ENCODE data around the gene OTUB2.

Gene OTUB2

DNA sequence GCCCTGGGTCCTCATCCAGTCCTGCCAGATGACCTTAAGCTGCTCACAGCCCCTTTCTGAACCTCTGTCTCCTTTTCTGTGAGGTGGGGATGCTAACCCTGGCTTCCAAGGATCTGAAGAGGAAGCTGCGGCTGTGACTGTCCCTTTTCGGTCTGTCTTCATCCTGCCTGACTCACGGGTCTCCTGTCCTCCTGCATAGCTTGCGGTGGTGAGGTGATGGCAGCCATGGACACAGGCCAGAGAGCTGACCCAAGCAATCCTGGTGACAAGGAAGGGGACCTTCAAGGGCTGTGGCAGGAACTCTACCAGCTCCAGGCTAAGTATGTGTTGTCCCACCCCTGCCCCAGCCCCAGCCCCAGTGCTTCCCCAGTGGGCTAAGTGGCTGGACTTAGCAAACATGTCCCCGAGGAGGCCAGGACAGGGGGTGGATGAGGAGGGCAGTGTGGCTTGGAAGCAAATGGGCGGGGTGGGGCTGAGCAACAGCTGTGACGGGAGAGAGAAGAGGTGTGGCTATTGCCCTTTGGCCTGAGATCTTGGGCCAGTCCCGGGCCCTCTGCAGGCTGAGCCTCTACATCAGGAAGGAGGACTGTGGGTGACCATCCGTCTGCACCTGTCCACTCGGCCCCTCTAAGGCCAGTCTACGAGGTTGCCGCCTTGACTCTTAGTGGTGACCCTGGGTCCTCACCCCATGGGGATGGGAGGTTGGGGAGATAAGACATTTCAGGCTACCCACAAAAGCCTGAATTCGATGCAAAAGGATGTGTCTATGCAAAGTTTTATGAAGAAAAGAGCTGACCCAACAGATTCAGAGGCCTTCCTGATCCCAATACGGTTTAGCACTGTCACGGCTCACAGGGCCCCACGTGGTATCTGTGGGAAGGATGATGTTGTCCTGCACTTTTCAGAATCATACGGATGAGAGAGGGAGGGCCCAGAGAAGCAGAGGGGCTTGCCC lies 27.9 kb upstream of the OTUB2 start:
- no peaks in the 10 kb centered on the region for H3K4me1 ChIP-seq (ENCODE audit: control insufficient read depth, insufficient read depth, low read length, poor library complexity, severe bottlenecking)
- no peak overlapping the region for H3K4me3 ChIP-seq (ENCODE audit: extremely low read depth, insufficient read depth, low read length, poor library complexity, severe bottlenecking)
- H3K9me3 ChIP-seq (ENCODE audit: control insufficient read depth, low read length), result no peaks in the 10 kb centered on the region
- H3K36me3 ChIP-seq (ENCODE audit: control insufficient read depth, insufficient read depth, low read length), result no peaks in the 10 kb centered on the region
- H3K27ac ChIP-seq (ENCODE audit: low read depth, low read length, severe bottlenecking), result no peak overlapping the region
- WGBS, 2 experiments (ENCODE audit: insufficient coverage in 2 of 2), result 87 to 90% methylated on average over 14 of the region's 17 CpGs

DNA sequence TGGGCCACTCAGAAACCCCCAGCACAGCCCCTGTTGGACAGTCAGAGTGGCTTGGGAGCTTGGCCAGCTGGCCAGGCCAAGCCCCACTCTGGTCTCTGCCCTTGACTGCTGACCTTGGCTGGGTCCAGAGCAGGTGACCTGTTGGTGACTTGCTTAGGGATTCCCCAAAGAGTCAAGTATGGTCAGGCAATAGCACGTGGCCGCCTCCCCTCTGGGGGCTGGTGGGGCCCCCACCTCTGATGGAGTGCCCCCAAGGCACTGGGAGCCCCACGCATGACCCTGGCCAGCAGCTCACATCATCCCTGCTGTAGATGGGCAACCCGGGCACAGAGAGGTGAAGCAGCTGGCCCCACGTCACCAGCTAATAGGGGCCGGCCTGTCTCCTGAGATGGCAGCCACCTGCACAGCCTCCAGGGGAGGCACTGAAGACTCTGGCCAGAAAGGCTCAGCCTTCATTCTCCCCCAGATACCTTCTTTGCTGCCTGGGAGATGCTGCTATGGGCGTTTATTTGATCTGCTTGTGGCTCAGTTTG lies 27.2 kb upstream of the OTUB2 start:
- Histone ChIP-seq H3K9me3 (ENCODE audit: control insufficient read depth, low read length) (no peaks in the 10 kb centered on the region), H3K27ac (ENCODE audit: low read depth, low read length, severe bottlenecking) (no peak overlapping the region), H3K4me1 (ENCODE audit: control insufficient read depth, insufficient read depth, low read length, poor library complexity, severe bottlenecking) (no peaks in the 10 kb centered on the region), H3K36me3 (ENCODE audit: control insufficient read depth, insufficient read depth, low read length) (no peaks in the 10 kb centered on the region), H3K4me3 (ENCODE audit: extremely low read depth, insufficient read depth, low read length, poor library complexity, severe bottlenecking) (no peak overlapping the region)
- 91 to 96% methylated on average over 6 to 7 of the region's 7 CpGs for WGBS, 2 experiments (ENCODE audit: insufficient coverage in 2 of 2)

DNA sequence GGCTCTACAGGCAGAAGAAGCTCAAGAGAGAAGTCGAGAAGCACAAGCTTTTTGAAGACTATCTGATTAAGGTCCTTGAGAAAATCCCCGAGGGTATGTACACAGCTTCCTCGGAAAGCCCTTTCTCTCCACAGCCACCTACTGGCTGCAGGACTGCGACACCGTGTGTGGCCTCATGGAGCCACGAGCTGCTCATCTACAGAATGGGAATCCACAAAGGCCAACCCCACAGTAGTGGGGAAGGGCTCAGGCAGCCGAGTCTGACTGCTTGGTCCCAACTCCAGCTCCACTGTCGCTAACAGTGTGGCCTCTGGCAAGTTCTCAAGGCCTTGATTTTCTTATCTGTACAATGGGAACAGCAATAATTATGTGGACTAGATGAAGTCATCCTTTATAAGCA lies 26.6 kb upstream of the OTUB2 start:
- WGBS, 2 experiments (ENCODE audit: insufficient coverage in 2 of 2), result 69 to 77% methylated on average over 7 of the region's 8 CpGs
- no peak overlapping the region for H3K27ac ChIP-seq (ENCODE audit: low read depth, low read length, severe bottlenecking)
- H3K9me3 ChIP-seq (ENCODE audit: control insufficient read depth, low read length), result no peaks in the 10 kb centered on the region
- no peaks in the 10 kb centered on the region for H3K4me1 ChIP-seq (ENCODE audit: control insufficient read depth, insufficient read depth, low read length, poor library complexity, severe bottlenecking)
- no peaks in the 10 kb centered on the region for H3K36me3 ChIP-seq (ENCODE audit: control insufficient read depth, insufficient read depth, low read length)
- no peak overlapping the region for H3K4me3 ChIP-seq (ENCODE audit: extremely low read depth, insufficient read depth, low read length, poor library complexity, severe bottlenecking)

DNA sequence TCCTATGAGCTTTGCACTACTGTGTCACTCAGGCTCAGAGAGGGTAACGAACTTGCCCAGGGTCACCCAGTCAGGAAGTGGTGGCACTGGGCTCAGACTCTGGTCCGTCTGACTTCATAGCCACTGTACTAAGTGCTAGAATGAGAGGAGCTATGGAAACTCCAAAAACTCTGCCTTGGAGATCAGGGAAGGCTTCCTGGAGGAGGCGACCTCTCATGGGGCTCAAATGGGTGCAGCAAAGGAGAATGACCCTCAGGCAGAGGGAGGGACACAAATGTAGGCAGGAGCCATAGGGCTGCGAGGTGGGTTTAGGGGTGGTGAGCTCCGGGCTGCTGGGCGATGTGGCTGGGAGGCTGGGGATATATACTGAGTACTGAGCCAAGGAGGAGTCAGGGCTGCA lies 25.9 kb upstream of the OTUB2 start:
- 85 to 87% methylated on average over 4 to 6 of the region's 6 CpGs for WGBS, 2 experiments (ENCODE audit: insufficient coverage in 2 of 2)
- H3K4me3 ChIP-seq (ENCODE audit: extremely low read depth, insufficient read depth, low read length, poor library complexity, severe bottlenecking), result no peak overlapping the region
- H3K9me3 ChIP-seq (ENCODE audit: control insufficient read depth, low read length), result no peaks in the 10 kb centered on the region
- no peaks in the 10 kb centered on the region for H3K4me1 ChIP-seq (ENCODE audit: control insufficient read depth, insufficient read depth, low read length, poor library complexity, severe bottlenecking)
- no peaks in the 10 kb centered on the region for H3K36me3 ChIP-seq (ENCODE audit: control insufficient read depth, insufficient read depth, low read length)
- no peak overlapping the region for H3K27ac ChIP-seq (ENCODE audit: low read depth, low read length, severe bottlenecking)

DNA sequence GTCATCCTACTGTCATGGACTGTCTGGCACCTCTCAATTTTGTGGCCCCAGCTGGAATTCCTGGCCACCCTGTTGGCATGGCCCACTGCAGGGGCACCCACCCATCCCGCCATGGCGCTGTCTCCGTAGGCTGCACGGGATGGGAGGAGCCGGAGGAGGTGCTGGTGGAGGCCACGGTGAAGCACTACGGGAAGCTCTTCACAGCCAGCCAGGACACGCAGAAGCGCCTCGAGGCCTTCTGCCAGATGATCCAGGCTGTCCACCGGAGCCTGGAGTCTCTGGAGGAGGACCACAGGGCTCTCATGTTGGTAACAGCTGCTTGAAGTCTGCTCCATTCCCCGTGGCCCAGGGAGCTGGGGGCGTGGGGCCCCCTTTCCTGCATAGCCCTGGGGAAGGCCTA lies 25.1 kb upstream of the OTUB2 start:
- no peak overlapping the region for H3K4me3 ChIP-seq (ENCODE audit: extremely low read depth, insufficient read depth, low read length, poor library complexity, severe bottlenecking)
- H3K36me3 ChIP-seq (ENCODE audit: control insufficient read depth, insufficient read depth, low read length), result no peaks in the 10 kb centered on the region
- no peak overlapping the region for H3K27ac ChIP-seq (ENCODE audit: low read depth, low read length, severe bottlenecking)
- 90 to 92% methylated on average over 13 of the region's 13 CpGs for WGBS, 2 experiments (ENCODE audit: insufficient coverage in 2 of 2)
- no peaks in the 10 kb centered on the region for H3K9me3 ChIP-seq (ENCODE audit: control insufficient read depth, low read length)
- no peaks in the 10 kb centered on the region for H3K4me1 ChIP-seq (ENCODE audit: control insufficient read depth, insufficient read depth, low read length, poor library complexity, severe bottlenecking)

DNA sequence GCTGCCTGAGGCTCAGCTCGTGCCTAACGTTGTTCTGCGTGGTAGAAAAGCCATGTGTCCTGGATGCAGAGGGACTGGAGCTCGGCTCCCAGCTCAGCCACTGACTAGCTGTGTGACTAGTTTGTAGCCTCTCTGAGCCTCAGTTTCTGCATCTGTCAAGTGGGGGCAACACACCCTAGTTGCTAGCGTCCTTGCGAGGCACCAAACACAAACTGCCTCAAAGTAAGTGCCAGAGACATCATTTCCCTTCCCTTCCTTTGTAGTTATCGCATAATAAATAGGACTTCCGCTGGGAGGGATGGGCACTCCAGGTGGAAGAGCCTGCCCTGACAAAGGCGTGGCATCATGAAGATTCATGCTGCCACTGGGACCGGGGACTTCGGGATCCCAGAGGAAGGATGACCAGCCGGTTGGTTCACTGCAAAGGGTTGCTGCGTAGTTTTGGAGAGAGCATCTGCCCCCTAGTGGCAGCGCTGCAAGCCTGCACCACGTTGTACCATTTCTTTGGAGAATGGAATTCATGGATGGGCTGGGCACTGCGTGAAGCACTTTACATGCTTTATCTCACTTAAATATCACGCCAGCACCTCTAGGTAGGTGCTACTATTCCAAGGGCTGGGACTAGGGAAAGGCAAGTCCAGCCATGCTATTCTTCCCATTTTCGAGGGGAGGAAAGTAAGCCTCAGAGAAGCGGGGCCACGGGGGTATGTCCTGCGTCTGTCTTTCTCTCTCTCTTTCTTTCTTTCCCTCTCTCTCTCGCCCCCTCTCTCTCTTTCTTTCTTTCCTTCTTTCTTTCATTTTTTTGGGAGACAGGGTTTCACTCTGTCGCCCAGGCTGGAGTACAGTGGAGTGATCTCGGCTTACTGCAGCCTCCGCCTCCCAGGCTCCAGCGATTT lies 24.4 kb upstream of the OTUB2 start:
- H3K9me3 ChIP-seq (ENCODE audit: control insufficient read depth, low read length), result no peaks in the 10 kb centered on the region
- no peaks in the 10 kb centered on the region for H3K4me1 ChIP-seq (ENCODE audit: control insufficient read depth, insufficient read depth, low read length, poor library complexity, severe bottlenecking)
- no peaks in the 10 kb centered on the region for H3K36me3 ChIP-seq (ENCODE audit: control insufficient read depth, insufficient read depth, low read length)
- H3K4me3 ChIP-seq (ENCODE audit: extremely low read depth, insufficient read depth, low read length, poor library complexity, severe bottlenecking), result no peak overlapping the region
- no peak overlapping the region for H3K27ac ChIP-seq (ENCODE audit: low read depth, low read length, severe bottlenecking)
- 43 to 55% methylated on average over 19 to 20 of the region's 26 CpGs for WGBS, 2 experiments (ENCODE audit: insufficient coverage in 2 of 2)

DNA sequence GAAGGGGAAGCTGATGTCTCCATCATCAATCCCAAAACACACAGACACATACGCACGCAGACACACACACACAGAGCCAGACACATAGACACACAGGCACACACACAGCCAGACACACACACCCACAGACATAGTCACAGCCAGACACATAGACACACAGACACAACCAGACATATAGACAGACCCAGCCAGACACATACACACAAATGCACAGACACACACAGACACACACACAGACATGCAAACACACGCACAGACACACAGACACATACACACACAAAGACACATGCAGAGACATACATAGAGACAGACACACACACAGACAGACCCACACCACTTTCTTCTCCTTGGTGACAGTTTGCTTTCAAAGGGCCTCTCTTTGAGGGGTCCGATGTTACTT lies 22.7 kb upstream of the OTUB2 start:
- Histone ChIP-seq H3K4me3 (ENCODE audit: extremely low read depth, insufficient read depth, low read length, poor library complexity, severe bottlenecking) (no peak overlapping the region), H3K4me1 (ENCODE audit: control insufficient read depth, insufficient read depth, low read length, poor library complexity, severe bottlenecking) (no peaks in the 10 kb centered on the region), H3K27ac (ENCODE audit: low read depth, low read length, severe bottlenecking) (no peak overlapping the region), H3K9me3 (ENCODE audit: control insufficient read depth, low read length) (no peaks in the 10 kb centered on the region), H3K36me3 (ENCODE audit: control insufficient read depth, insufficient read depth, low read length) (no peaks in the 10 kb centered on the region)
- WGBS, 2 experiments (ENCODE audit: insufficient coverage in 2 of 2), result 80 to 90% methylated on average over 3 to 4 of the region's 4 CpGs

DNA sequence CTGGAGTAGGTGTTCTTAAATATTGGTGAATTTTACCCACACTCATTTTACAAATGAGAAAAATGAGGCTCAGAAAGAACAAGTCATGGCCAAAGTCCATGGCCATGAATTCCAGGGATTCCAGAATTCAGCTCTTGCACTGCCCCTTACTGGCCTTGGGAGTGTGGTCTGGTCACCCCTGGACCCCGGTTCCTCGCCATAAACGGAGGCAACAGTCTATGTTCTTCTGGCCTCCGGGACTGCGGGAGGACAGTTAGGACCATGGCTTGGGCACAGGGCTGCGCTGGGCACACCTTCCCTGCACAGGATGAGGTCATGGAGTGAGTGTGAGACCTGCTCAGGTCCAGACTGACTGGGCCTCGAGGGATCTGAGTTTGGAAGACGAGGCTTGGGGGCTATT lies 22.1 kb upstream of the OTUB2 start:
- no peak overlapping the region for H3K4me3 ChIP-seq (ENCODE audit: extremely low read depth, insufficient read depth, low read length, poor library complexity, severe bottlenecking)
- no peaks in the 10 kb centered on the region for H3K4me1 ChIP-seq (ENCODE audit: control insufficient read depth, insufficient read depth, low read length, poor library complexity, severe bottlenecking)
- no peak overlapping the region for H3K27ac ChIP-seq (ENCODE audit: low read depth, low read length, severe bottlenecking)
- no peaks in the 10 kb centered on the region for H3K9me3 ChIP-seq (ENCODE audit: control insufficient read depth, low read length)
- no peaks in the 10 kb centered on the region for H3K36me3 ChIP-seq (ENCODE audit: control insufficient read depth, insufficient read depth, low read length)
- 92 to 95% methylated on average over 6 to 8 of the region's 8 CpGs for WGBS, 2 experiments (ENCODE audit: insufficient coverage in 2 of 2)

DNA sequence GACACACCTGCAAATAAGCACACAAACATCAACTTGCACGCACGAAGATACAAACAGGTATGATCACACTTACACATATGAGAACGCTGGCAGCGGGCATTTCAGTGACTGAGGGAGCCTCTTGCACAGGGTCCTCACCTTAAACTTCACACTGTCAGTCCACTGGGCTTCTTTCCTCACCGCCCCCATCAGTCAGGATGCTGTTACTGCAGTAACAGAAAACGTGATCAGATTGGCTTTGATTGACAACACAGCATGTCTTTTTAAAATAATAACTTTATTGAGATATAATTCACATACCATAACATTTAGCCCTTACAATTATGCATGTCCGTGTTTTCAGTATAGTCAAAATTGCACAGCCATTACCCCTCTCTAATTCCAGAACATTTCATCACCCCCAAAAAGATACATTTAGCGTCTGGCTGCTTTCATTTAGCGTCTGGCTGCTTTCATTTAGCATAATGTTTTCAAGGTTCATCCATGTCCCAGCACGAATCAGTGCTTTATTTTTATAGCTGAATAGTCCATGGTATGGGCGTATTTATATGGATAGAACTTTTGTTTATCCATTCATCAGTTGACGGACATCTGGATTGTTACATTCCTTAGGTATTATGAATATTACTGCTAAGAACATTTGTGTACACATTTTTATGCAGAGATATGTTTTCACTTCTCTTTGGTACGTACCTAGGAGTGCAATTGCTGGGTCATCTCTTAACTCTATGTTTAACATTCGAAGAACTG lies 20.6 kb upstream of the OTUB2 start:
- Histone ChIP-seq H3K9me3 (ENCODE audit: control insufficient read depth, low read length) (no peaks in the 10 kb centered on the region), H3K4me1 (ENCODE audit: control insufficient read depth, insufficient read depth, low read length, poor library complexity, severe bottlenecking) (peaks cover 3% of the 10 kb centered on the region), H3K4me3 (ENCODE audit: extremely low read depth, insufficient read depth, low read length, poor library complexity, severe bottlenecking) (no peak overlapping the region), H3K36me3 (ENCODE audit: control insufficient read depth, insufficient read depth, low read length) (no peaks in the 10 kb centered on the region), H3K27ac (ENCODE audit: low read depth, low read length, severe bottlenecking) (no peak overlapping the region)
- 53 to 56% methylated on average over 6 to 12 of the region's 14 CpGs for WGBS, 2 experiments (ENCODE audit: insufficient coverage in 2 of 2)

DNA sequence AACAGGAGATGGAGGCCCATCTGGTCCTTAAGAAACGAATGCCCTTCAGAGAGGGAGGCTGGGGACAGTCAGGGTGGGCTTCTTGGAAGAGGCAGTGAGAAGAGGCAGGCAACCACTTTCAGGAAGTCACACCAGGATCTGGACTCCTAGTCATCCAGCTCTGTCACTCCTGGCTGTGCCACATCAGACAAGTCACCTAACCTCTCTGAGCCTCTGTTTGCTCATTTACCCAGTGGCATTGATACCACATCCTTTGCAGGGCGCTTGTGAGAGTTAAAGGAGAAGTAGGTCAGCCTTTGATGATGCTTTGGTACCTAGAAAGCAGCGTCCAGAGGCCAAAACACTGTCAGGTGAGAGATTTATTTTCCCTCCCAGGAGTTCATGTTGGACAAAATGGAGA lies 17.9 kb upstream of the OTUB2 start:
- peaks cover 8% of the 10 kb centered on the region for H3K4me1 ChIP-seq (ENCODE audit: control insufficient read depth, insufficient read depth, low read length, poor library complexity, severe bottlenecking)
- H3K27ac ChIP-seq (ENCODE audit: low read depth, low read length, severe bottlenecking), result no peak overlapping the region
- H3K9me3 ChIP-seq (ENCODE audit: control insufficient read depth, low read length), result no peaks in the 10 kb centered on the region
- H3K4me3 ChIP-seq (ENCODE audit: extremely low read depth, insufficient read depth, low read length, poor library complexity, severe bottlenecking), result no peak overlapping the region
- H3K36me3 ChIP-seq (ENCODE audit: control insufficient read depth, insufficient read depth, low read length), result no peaks in the 10 kb centered on the region
- 86 to 89% methylated on average over 2 of the region's 3 CpGs for WGBS, 2 experiments (ENCODE audit: insufficient coverage in 2 of 2)

All from mesodermal cell (in vitro differentiated cells).